NOMO-1 treated with dmso at 0.1 percent for 144 hours (cell line): ENCODE data around the gene LRRC56.
"Not testable (repeated sequence)": the region's sequence is repeated elsewhere in the genome, so short reads cannot be mapped to it uniquely, and the experiment has no call there.

Experiments
- DNase-seq: peaks from one replicate; lab custom pipeline; 2025; ENCODE audit not compliant: unreplicated experiment; lab: John Stamatoyannopoulos, UW

The LRRC56 gene

GRCh38 chr11:501001-501682, 36.2 kb upstream of the LRRC56 start:
- no peak for DNase-seq

GRCh38 chr11:501683-502287, 35.5 kb upstream of the LRRC56 start:
- DNase-seq = no peak

GRCh38 chr11:502288-503178, 34.8 kb upstream of the LRRC56 start:
- no peak for DNase-seq

- peak; percentile 90 for DNase-seq
Measured at GRCh38 chr11:503179-503981, 33.9 kb upstream of the LRRC56 start.

GRCh38 chr11:504053-504993, 33.0 kb upstream of the LRRC56 start:
- peak; percentile 19 for DNase-seq

GRCh38 chr11:504994-505344, 32.4 kb upstream of the LRRC56 start:
- DNase-seq = peak; percentile 36

- DNase-seq = peak; percentile 83
Measured at GRCh38 chr11:506238-506994, 30.9 kb upstream of the LRRC56 start.

GRCh38 chr11:506995-507726, 30.2 kb upstream of the LRRC56 start, which contains the start of gene RNH1:
Gene RNH1 (minus strand): TSS chr11:507242. CDS start chr11:502162, 5,080 bp downstream.
- DNase-seq = peak; percentile 87

- DNase-seq = no peak
Measured at GRCh38 chr11:507727-508515, 29.4 kb upstream of the LRRC56 start.

- DNase-seq = no peak
Measured at GRCh38 chr11:508956-509355, 28.4 kb upstream of the LRRC56 start.

GRCh38 chr11:512761-513595, 24.3 kb upstream of the LRRC56 start:
- peak; percentile 18 for DNase-seq

- DNase-seq = no peak
Measured at GRCh38 chr11:514606-515005, 22.7 kb upstream of the LRRC56 start.

GRCh38 chr11:515131-515530, 22.2 kb upstream of the LRRC56 start:
- no peak for DNase-seq

- DNase-seq = no peak
Measured at GRCh38 chr11:516400-516799, 20.9 kb upstream of the LRRC56 start.

- not testable (repeated sequence) for DNase-seq
Measured at GRCh38 chr11:516918-517685, 20.2 kb upstream of the LRRC56 start.
